GM12874 (cell line): ENCODE measurements around the gene TYRO3.

ENCODE experiments used
- TF ChIP-seq, protein P1 (sequence below): IDR thresholded peaks from 2 replicates; pipeline ENCODE4 v1.5.1; 2011; ENCODE audit warnings: low read depth, mild to moderate bottlenecking, control low read depth, low read length, moderate library complexity; ENCODE audit not compliant: insufficient read depth

Gene TYRO3

DNA sequence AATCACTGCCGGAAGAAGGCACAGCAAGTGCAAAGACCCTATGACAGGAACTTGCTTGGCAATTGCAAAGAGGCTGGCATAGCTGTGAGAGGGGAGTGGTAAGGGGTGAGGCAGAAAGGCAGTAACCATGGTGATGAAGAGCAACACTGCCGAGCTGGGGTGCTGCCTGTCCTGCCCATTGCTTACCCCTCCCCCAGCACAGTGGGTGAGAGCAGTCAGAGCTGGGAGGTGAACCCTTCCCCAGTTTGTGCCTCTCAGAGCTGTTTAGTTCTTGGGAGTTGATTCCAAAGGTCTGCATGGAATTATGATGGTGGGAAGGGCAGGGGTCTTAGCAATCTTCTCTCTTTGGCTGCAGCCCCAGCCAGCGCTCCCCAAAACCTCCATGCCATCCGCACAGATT lies 8.8 kb downstream of the TYRO3 start:
- TF ChIP-seq, protein P1, sequence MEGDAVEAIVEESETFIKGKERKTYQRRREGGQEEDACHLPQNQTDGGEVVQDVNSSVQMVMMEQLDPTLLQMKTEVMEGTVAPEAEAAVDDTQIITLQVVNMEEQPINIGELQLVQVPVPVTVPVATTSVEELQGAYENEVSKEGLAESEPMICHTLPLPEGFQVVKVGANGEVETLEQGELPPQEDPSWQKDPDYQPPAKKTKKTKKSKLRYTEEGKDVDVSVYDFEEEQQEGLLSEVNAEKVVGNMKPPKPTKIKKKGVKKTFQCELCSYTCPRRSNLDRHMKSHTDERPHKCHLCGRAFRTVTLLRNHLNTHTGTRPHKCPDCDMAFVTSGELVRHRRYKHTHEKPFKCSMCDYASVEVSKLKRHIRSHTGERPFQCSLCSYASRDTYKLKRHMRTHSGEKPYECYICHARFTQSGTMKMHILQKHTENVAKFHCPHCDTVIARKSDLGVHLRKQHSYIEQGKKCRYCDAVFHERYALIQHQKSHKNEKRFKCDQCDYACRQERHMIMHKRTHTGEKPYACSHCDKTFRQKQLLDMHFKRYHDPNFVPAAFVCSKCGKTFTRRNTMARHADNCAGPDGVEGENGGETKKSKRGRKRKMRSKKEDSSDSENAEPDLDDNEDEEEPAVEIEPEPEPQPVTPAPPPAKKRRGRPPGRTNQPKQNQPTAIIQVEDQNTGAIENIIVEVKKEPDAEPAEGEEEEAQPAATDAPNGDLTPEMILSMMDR: no peak

DNA sequence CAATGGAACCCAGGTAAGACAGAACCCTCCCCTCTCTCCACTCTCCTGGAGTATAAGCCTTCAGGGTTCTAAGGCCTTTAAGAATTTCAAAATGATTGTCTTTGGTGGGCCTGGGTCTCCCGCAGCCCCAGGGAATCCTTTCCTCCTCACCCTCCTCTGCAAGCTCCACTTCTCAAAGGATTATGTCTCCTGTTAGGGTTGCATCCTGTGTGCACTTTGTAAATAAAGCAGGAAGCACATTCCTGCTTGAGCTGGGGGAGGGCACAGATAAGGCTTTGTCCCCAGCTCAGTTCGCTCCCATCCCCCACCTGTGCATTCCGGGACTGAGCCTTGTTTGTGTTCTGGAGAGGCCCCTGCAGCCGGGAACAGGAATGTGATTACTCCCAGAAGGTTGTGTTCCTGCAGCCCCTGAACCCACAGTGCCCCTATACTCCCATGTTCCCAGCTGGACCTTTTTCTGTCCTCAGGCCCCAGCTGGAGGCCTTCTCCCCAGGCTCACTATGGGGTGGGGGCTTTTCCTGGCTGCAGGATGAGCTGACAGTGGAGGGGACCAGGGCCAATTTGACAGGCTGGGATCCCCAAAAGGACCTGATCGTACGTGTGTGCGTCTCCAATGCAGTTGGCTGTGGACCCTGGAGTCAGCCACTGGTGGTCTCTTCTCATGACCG lies 9.5 kb downstream of the TYRO3 start:
- TF ChIP-seq, protein P1: no peak

DNA sequence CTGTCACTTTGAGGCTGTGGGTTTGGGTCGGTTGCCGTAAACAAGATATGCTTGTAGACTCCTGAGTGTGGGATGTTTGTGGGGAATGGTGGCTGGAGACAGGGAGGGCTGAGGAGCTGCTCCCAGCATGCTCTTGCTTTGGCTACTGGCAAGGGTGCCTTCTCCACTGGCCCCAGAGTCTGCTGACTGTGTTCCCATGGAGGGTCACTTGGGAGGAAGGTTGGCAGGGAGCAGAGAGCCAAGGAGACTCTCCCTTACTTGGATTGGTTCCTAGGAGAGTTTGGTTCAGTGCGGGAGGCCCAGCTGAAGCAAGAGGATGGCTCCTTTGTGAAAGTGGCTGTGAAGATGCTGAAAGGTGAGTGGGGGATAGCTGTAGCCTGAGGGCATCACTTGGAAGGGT lies 11.8 kb downstream of the TYRO3 start:
- TF ChIP-seq, protein P1: no peak

DNA sequence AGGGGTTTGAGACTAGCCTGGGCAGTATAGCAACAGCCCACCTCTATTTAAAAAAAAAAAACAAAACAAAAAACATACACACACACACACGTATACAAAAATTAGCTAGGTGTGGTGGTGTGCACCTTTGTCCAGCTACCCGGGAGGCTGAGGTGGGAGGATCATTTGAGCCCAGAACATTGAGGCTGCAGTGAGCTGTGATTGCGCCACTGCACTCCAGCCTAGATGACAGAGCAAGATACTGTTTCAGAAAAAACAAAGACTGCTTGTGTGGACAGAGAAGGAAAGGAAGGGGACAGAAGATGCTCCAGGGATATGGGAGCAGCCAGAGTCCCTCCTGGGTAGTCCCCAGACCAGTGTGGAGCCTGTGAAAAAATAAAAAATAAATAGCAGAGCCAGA lies 12.9 kb downstream of the TYRO3 start:
- TF ChIP-seq, protein P1: no peak

DNA sequence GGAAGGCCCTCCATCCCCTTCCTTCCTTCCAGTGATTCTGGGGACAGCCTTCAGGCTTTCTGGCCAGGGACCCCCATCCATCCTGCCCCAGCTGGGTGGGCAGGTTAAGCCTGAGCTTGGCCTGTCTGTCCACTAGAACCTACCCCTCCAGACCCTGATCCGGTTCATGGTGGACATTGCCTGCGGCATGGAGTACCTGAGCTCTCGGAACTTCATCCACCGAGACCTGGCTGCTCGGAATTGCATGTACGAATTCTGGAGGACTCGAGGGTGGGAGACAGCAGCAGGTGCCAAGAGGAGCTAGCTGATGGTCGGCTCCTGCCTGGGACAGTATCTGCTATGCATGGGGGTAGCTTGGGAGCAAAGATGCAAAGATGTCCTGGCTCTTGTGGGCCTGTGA lies 13.9 kb downstream of the TYRO3 start:
- TF ChIP-seq, protein P1: no peak

DNA sequence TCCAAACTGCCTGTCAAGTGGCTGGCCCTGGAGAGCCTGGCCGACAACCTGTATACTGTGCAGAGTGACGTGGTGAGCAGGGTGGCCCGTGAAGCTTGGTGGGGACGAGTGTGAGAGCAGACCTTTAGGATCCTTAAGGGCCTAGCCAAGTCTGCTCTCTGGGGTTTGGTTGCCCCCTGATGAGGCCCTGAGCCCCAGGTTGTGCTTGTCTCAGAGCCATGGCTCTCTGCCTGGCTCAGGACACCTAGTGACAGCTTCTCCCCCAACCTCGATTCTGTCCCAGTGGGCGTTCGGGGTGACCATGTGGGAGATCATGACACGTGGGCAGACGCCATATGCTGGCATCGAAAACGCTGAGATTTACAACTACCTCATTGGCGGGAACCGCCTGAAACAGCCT lies 14.4 kb downstream of the TYRO3 start:
- TF ChIP-seq, protein P1: no peak

DNA sequence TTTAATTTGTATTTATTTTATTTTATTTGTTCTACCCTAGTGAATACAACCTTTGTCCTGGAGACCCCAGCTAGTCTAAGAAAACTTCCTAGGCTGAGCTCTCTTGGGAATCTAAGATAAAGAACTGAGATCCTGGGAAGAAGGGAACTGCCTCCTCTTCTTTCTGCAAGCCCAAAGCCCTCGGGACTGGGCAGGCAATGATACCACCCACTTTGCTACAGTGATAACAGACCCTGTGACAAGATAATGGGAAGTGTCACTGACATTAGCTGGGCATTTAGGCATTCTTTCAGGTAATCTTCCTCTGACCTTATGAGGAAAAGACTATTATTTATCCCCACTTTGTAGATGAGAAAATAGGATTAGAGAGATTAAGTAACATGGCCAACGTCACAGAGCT lies 15.1 kb downstream of the TYRO3 start:
- TF ChIP-seq, protein P1: no peak
